HG02884 (cell line): Measurements from ENCODE around the gene TMEM175.

ENCODE experiments used
- ATAC-seq: cut with Tn5 transposase; IDR thresholded peaks from one replicate; pipeline ENCODE4 v1.9.1; 2021; ENCODE audit warnings: mild to moderate bottlenecking, moderate library complexity; ENCODE audit not compliant: unreplicated experiment

The TMEM175 gene

GRCh38 chr4:958314-958665 is 26.0 kb downstream of the TMEM175 start:
- no peak for ATAC-seq

- no peak for ATAC-seq
Measured at GRCh38 chr4:958696-959337, 26.6 kb downstream of the TMEM175 start.

- no peak for ATAC-seq
Measured at GRCh38 chr4:959338-960139, 27.3 kb downstream of the TMEM175 start.

- no peak for ATAC-seq
Measured at GRCh38 chr4:960140-960635, 27.9 kb downstream of the TMEM175 start.

- no peak for ATAC-seq
Measured at GRCh38 chr4:960636-961350, 28.5 kb downstream of the TMEM175 start.

GRCh38 chr4:961351-962230 is 29.3 kb downstream of the TMEM175 start:
- ATAC-seq: no peak

GRCh38 chr4:962231-963208 is 30.3 kb downstream of the TMEM175 start:
- no peak for ATAC-seq

GRCh38 chr4:963276-964225 is 31.3 kb downstream of the TMEM175 start:
- ATAC-seq: no peak

- ATAC-seq: no peak
Measured at GRCh38 chr4:964346-965025, 32.2 kb downstream of the TMEM175 start.

- ATAC-seq: no peak
Measured at GRCh38 chr4:965048-965765, 32.9 kb downstream of the TMEM175 start.

GRCh38 chr4:965766-966134 is 33.5 kb downstream of the TMEM175 start:
- ATAC-seq: no peak

- no peak for ATAC-seq
Measured at GRCh38 chr4:966266-967112, 34.2 kb downstream of the TMEM175 start.

- ATAC-seq: no peak
Measured at GRCh38 chr4:967113-968104, 35.1 kb downstream of the TMEM175 start.

GRCh38 chr4:968221-968620 is 36.0 kb downstream of the TMEM175 start:
- ATAC-seq: no peak
